ENCODE data around the gene KRTAP21-3.
"Not testable (repeated sequence)": the region's sequence is repeated elsewhere in the genome, so short reads cannot be mapped to it uniquely, and the experiment has no call there.

KRTAP21-3 gene

GRCh38 chr21:30718239-30718909 lies at the start of gene KRTAP21-3:
Gene KRTAP21-3, minus strand, starts transcription at chr21:30718777. Its CDS starts 18 bp downstream, at chr21:30718759.
- DNase-seq: peak; percentile 88

GRCh38 chr21:30760776-30761175 lies 42.2 kb upstream of the KRTAP21-3 start:
- DNase-seq: no peak

GRCh38 chr21:30758306-30758705 lies 39.7 kb upstream of the KRTAP21-3 start:
- DNase-seq: no peak

DNA sequence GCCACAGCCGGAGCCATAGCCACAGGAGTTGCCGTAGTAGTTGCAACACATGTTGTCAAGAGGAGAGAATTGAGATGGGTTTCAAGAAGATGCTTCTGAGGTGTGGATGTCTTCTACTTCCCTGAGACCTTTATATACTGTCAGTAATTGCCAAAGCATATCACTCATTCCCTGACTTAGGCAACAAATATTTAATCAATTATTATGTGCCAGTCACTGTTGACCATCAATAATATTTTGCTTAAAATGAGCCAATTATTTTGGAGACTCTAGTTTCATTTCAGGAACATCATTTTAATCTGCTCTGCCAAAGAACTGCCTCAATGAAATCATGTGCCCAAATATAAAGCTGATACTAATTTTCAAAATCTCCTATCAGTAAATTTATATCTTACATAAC lies 36.8 kb upstream of the KRTAP21-3 start, which contains the start of gene KRTAP21-1:
Gene KRTAP21-1 (minus strand): TSS at position 101 of the 400 bp plus-strand sequence. CDS start 50 bp downstream, at position 51.
- not testable (repeated sequence) for DNase-seq

GRCh38 chr21:30747159-30747558 lies 28.6 kb upstream of the KRTAP21-3 start, which contains the start of gene KRTAP21-2:
Gene KRTAP21-2, minus strand, starts transcription at chr21:30747259. Its CDS starts 57 bp downstream, at chr21:30747202.
- no peak for DNase-seq

GRCh38 chr21:30740462-30740861 lies 21.9 kb upstream of the KRTAP21-3 start:
- no peak for DNase-seq

- no peak for DNase-seq
Observed at GRCh38 chr21:30733026-30733425, 14.4 kb upstream of the KRTAP21-3 start.

- no peak for DNase-seq
Observed at GRCh38 chr21:30726726-30727125, 8.1 kb upstream of the KRTAP21-3 start.

GRCh38 chr21:30719401-30719800 lies 824 bp upstream of the KRTAP21-3 start:
- DNase-seq: peak; percentile 42

GRCh38 chr21:30717105-30717504 lies 1.5 kb downstream of the KRTAP21-3 start:
- DNase-seq: no peak

DNA sequence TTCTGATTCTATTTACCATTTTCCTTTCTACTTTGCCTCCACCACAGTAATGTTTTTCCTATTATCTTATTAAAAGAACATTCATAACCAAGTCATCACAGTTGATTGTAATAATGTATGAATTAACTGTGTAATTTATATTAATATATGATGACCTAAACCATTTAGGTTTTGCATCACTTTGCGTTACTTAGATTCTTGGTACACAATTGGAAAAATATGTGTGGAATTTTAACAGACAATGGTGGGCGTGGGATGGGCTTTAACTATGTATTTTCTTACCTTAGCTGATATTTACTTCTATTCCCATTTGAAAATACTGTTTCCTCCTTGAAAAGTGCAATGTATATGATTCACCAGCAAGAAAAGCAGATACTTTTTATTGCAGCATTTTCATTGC lies 3.6 kb downstream of the KRTAP21-3 start:
- no peak for DNase-seq

DNA sequence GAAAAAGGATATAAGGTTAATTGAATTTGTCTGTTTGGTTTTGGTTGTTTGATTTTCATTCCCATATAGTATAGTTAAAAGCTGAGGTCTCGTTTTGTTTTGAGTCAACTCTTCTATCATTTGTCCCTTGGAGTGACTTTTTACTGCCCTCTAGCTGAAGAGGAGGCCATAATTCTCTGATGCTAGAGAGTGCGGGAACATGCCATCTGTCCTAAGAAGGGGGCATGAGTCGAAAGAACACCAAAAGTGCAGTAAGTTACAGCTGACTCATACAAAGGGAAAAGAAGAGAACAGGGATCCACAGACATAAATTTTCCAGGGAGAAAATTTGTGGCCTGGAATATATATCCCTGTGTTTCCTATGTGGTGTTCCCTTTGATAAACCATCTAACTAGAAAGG lies 4.1 kb downstream of the KRTAP21-3 start:
- DNase-seq: peak; percentile 18

GRCh38 chr21:30713766-30714165 lies 4.8 kb downstream of the KRTAP21-3 start:
- DNase-seq: no peak

DNA sequence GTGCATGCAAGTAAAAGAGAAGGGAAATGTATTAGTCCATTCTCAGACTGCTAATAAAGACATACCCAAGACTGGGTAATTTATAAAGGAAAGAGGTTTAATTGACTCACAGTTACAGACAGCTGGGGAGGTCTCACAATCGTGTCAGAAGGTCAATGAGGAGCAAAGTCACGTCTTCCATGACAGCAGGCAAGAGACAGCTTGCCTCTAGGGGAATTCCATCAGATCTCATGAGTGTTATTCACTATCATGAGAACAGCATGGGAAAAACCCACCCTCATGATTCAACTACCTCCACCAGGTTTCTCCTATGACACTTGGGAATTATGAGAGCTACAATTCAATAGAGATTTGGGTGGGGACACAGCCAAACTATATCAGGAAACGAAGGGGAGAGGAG lies 8.1 kb downstream of the KRTAP21-3 start:
- peak; percentile 5 for DNase-seq

DNA sequence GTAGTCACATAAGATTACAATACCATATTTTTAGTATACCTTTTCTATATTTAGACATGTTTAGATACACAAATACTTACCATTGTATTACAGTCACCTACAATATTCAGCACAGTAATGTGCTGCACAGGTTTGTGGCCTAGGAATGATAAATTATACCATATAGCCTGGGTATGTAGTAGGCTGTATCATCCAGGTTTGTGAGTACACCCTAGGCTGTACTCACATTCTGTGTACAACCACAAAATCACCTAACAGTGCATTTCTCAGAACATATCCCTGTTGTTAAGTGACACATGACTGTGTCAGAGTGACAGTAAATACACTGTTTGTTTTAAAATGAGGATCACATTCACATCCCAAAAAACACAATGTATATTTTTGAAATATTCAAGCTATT lies 11.2 kb downstream of the KRTAP21-3 start:
- DNase-seq: no peak

DNA sequence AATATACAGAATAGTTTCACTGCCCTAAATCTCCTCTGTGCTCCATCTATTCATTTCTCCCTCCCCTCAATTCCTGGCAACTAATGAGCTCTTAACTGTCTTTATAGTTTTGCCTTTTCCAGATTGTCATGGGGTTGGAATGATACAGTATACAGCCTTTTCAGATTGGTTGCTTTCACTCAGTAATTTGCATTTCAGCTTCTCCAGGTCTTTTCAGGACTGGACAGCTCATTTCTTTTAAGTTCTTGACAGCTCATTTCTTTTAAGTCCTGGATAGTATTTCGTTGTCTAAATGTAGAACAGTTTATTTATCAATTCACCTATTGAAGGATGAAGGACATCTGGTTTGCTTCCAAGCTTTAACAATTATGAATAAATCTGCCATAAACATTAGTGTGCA lies 22.6 kb downstream of the KRTAP21-3 start:
- no peak for DNase-seq

DNA sequence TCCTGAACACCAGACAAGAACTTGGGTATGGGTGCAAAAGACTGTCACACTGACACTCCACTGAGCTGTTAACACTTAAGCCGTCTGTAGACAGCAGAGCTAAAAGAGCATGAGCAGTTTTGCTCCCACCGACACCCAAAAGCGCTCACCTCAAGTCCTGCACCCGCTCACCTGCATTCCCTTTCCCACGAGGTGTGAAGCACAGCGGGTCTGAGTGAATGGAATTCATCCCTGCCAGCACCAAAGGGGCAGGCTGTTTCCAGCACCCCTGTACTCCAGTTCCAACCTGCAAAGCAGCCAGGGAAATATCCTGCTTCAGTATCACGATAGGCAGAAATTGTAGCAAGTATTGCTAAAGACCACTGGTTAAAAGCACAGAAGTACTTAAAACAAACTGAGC lies 28.8 kb downstream of the KRTAP21-3 start:
- no peak for DNase-seq

DNA sequence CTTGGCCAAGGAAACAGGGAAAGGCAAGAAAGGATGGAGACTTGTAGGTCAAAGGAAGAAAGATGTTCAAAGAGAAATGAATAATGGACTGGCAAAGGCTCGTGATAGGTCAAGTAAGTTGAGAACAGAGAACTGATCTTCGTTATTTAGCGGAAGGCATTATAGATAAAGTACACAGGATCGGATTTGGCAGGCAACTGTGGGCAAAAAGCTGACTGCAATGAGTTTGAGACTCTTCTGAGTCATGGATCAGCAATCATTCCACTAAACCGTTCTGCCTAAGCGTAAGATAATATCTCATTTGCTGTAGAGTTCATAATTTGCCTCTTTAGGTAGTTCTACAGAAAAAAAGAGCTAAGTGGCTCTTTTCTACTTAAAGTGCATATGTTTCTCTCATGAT lies 34.1 kb downstream of the KRTAP21-3 start:
- no peak for DNase-seq

GRCh38 chr21:30680586-30680985 lies 38.0 kb downstream of the KRTAP21-3 start:
- no peak for DNase-seq

GRCh38 chr21:30676737-30677136 lies 41.8 kb downstream of the KRTAP21-3 start:
- no peak for DNase-seq

- DNase-seq: no peak
Observed at GRCh38 chr21:30674312-30674711, 44.3 kb downstream of the KRTAP21-3 start.

- no peak for DNase-seq
Observed at GRCh38 chr21:30672985-30673650, 45.5 kb downstream of the KRTAP21-3 start.

DNA sequence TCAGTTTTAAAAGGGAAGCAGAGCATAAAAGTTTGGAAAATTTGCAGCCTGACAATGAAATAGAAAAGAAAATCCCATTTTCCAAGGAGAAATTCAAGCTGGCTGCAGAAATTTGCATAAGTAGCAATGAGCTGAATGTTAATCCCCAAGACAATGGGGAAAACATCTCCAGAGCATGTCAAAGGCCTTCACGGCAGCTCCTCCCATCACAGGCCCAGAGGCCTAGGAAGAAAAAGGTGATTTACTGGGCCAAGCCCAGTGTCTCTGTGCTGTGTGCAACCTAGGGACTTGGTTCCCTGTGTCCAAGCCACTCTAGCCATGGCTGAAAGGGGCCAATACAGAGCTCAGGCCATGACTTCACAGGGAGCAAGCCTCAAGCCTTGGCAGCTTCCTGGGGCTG lies 49.8 kb downstream of the KRTAP21-3 start:
- DNase-seq: no peak

All from activated CD4-positive, alpha-beta T cell treated with anti-CD3 and anti-CD28 coated beads, Interleukin-2, amount 50 U/mL, for 16 hours (primary cell).